Neural progenitor cell (in vitro differentiated cells): ENCODE results near the gene UGT1A4. TPM values are rescaled to one million over a fixed set of nuclear protein-coding genes. Genes with fewer than 3 reads are reported as not detected.
A peak's percentile ranks its signal among the peaks of the same experiment; 100 is the strongest.
"Not testable (repeated sequence)": the region's sequence is repeated elsewhere in the genome, so short reads cannot be mapped to it uniquely, and the experiment has no call there.

Source experiments
- DNase-seq: peaks from one replicate; pipeline ENCODE4 v3.0.0-alpha.2; 2016; ENCODE audit warnings: low spot score
- H2AFZ ChIP-seq: fragments of 200-600 bp; sonication (generic); replicated peaks from 2 replicates; pipeline ENCODE4 v1.6.1; 2016; ENCODE audit warnings: antibody characterized with exemption
- H3F3A ChIP-seq: fragments of 200-600 bp; sonication (generic); 2 replicates; pipeline ENCODE4 v1.6.1; 2016; ENCODE audit warnings: antibody characterized with exemption, low read depth
- H3K27ac ChIP-seq: fragments of 200-600 bp; sonication (generic); 2 replicates; pipeline ENCODE4 v1.5.1; 2016; ENCODE audit warnings: mild to moderate bottlenecking
- H3K27me3 ChIP-seq: fragments of 200-600 bp; sonication (generic); 2 replicates; pipeline ENCODE4 v1.6.1; 2016; ENCODE audit warnings: mild to moderate bottlenecking, moderate library complexity
- H3K36me3 ChIP-seq: fragments of 200-600 bp; sonication (generic); 2 replicates; pipeline ENCODE4 v1.5.1; 2016
- H3K4me1 ChIP-seq: fragments of 200-600 bp; sonication (generic); 2 replicates; pipeline ENCODE4 v1.6.1; 2016; ENCODE audit warnings: mixed run types
- H3K4me2 ChIP-seq: fragments of 200-600 bp; sonication (generic); 2 replicates; pipeline ENCODE4 v1.6.1; 2016
- H3K4me3 ChIP-seq: fragments of 200-600 bp; sonication (generic); 2 replicates; pipeline ENCODE4 v1.5.1; 2016
- H3K79me2 ChIP-seq: fragments of 200-600 bp; sonication (generic); 2 replicates; pipeline ENCODE4 v1.6.1; 2016; ENCODE audit warnings: low read depth
- H3K9ac ChIP-seq: fragments of 200-600 bp; sonication (generic); 2 replicates; pipeline ENCODE4 v1.6.1; 2016
- H3K9me3 ChIP-seq: fragments of 200-600 bp; sonication (generic); 2 replicates; pipeline ENCODE4 v1.5.1; 2016; ENCODE audit warnings: low read depth
- H4K20me1 ChIP-seq: fragments of 200-600 bp; sonication (generic); 2 replicates; pipeline ENCODE4 v1.6.1; 2016; ENCODE audit warnings: low read depth
- H3K27ac Mint-ChIP-seq: 3 replicates; pipeline ENCODE4 v1.8.0; 2021; ENCODE audit warnings: mixed read lengths
- H3K27me3 Mint-ChIP-seq: 2 replicates; pipeline ENCODE4 v1.8.0; 2022; ENCODE audit warnings: low read depth, mild to moderate bottlenecking, inconsistent platforms, moderate library complexity, mixed read lengths; ENCODE audit not compliant: insufficient read depth
- H3K36me3 Mint-ChIP-seq: 3 replicates; pipeline ENCODE4 v1.8.0; 2021; ENCODE audit warnings: mixed read lengths
- H3K4me1 Mint-ChIP-seq: 3 replicates; pipeline ENCODE4 v1.8.0; 2021; ENCODE audit warnings: mixed read lengths
- H3K4me3 Mint-ChIP-seq: 3 replicates; pipeline ENCODE4 v1.8.0; 2021; ENCODE audit warnings: mild to moderate bottlenecking, moderate library complexity, mixed read lengths
- H3K9me3 Mint-ChIP-seq: 3 replicates; pipeline ENCODE4 v1.8.0; 2020; ENCODE audit warnings: mixed read lengths
- CTCF ChIP-seq: fragments of 200-600 bp; sonication (generic); IDR thresholded peaks from 2 replicates; pipeline ENCODE4 v1.5.1; 2017; ENCODE audit warnings: antibody characterized with exemption, mild to moderate bottlenecking
- EZH2 ChIP-seq: fragments of 200-600 bp; sonication (generic); IDR thresholded peaks from 2 replicates; pipeline ENCODE4 v1.6.1; 2017; ENCODE audit warnings: antibody characterized with exemption, mild to moderate bottlenecking, moderate library complexity
- EZH2phosphoT487 ChIP-seq: fragments of 200-600 bp; sonication (generic); IDR thresholded peaks from 2 replicates; pipeline ENCODE4 v1.6.1; 2017; ENCODE audit warnings: antibody characterized with exemption
- total RNA-seq: library from RNA; depleted of rRNA; stranded (reverse); fragments of >200 nt; gene quantifications from 2 replicates; pipeline ENCODE4 v1.2.3, GENCODE V29; 2015; ENCODE audit warnings: low replicate concordance

The UGT1A4 gene
- total RNA-seq, 1 donor from 2014 or later = not detected

- H3K4me3 ChIP-seq = no peak overlapping the region
- peaks cover 4% of the 10 kb centered on the region for H3K27me3 Mint-ChIP-seq
- no peak for DNase-seq
- no peak overlapping the region for H3K27ac ChIP-seq
- no peaks in the 10 kb centered on the region for H3K36me3 ChIP-seq
- no peak overlapping the region for H3K4me3 Mint-ChIP-seq
- H4K20me1 ChIP-seq = no peaks in the 10 kb centered on the region
- no peaks in the 10 kb centered on the region for H3K79me2 ChIP-seq
- peak overlapping the region; percentile 94 for H3K27ac Mint-ChIP-seq
- no peak overlapping the region for H3K4me2 ChIP-seq
- H3K27me3 ChIP-seq = no peaks in the 10 kb centered on the region
- no peaks in the 10 kb centered on the region for H3K4me1 ChIP-seq
- no peak overlapping the region for H2AFZ ChIP-seq
- H3K9ac ChIP-seq = no peak overlapping the region
- H3K36me3 Mint-ChIP-seq = peaks cover 1% of the 10 kb centered on the region
- TF ChIP-seq EZH2phosphoT487 (no peak), CTCF (no peak), EZH2 (no peak)
- no peaks in the 10 kb centered on the region for H3K9me3 ChIP-seq
- H3F3A ChIP-seq = no peaks in the 10 kb centered on the region
- peaks cover 25% of the 10 kb centered on the region for H3K9me3 Mint-ChIP-seq
- peaks cover 5% of the 10 kb centered on the region for H3K4me1 Mint-ChIP-seq
Measured at GRCh38 chr2:233746475-233747282, 28.1 kb downstream of the UGT1A4 start.

- Histone ChIP-seq H3K4me1 (no peaks in the 10 kb centered on the region), H4K20me1 (no peaks in the 10 kb centered on the region), H3K27ac (no peak overlapping the region), H3K4me3 (no peak overlapping the region), H3K9me3 (no peaks in the 10 kb centered on the region), H3K79me2 (no peaks in the 10 kb centered on the region), H3K9ac (no peak overlapping the region), H3F3A (no peaks in the 10 kb centered on the region), H3K36me3 (no peaks in the 10 kb centered on the region), H2AFZ (no peak overlapping the region), H3K4me2 (no peak overlapping the region), H3K27me3 (no peaks in the 10 kb centered on the region)
- H3K4me1 Mint-ChIP-seq = peaks cover 5% of the 10 kb centered on the region
- H3K27me3 Mint-ChIP-seq = peaks cover 4% of the 10 kb centered on the region
- H3K27ac Mint-ChIP-seq = no peak overlapping the region
- H3K9me3 Mint-ChIP-seq = peaks cover 28% of the 10 kb centered on the region
- no peak for TF ChIP-seq CTCF
- TF ChIP-seq EZH2 = no peak
- no peak for TF ChIP-seq EZH2phosphoT487
- no peak for DNase-seq
- H3K4me3 Mint-ChIP-seq = no peak overlapping the region
- H3K36me3 Mint-ChIP-seq = peaks cover 1% of the 10 kb centered on the region
Measured at GRCh38 chr2:233747283-233747544, 28.7 kb downstream of the UGT1A4 start.

GRCh38 chr2:233750689-233751088 is 32.2 kb downstream of the UGT1A4 start:
- H3K36me3 Mint-ChIP-seq, H3K27ac ChIP-seq, H3K4me3 ChIP-seq, H3K9me3 ChIP-seq, H3K27me3 Mint-ChIP-seq, H3K79me2 ChIP-seq, H3K27ac Mint-ChIP-seq, H3F3A ChIP-seq, H3K4me1 ChIP-seq, H4K20me1 ChIP-seq, H3K4me2 ChIP-seq, H3K36me3 ChIP-seq, H3K4me3 Mint-ChIP-seq, H3K27me3 ChIP-seq, DNase-seq, H2AFZ ChIP-seq, H3K9ac ChIP-seq, H3K4me1 Mint-ChIP-seq: not testable (repeated sequence)
- peaks cover 36% of the 10 kb centered on the region for H3K9me3 Mint-ChIP-seq

DNA sequence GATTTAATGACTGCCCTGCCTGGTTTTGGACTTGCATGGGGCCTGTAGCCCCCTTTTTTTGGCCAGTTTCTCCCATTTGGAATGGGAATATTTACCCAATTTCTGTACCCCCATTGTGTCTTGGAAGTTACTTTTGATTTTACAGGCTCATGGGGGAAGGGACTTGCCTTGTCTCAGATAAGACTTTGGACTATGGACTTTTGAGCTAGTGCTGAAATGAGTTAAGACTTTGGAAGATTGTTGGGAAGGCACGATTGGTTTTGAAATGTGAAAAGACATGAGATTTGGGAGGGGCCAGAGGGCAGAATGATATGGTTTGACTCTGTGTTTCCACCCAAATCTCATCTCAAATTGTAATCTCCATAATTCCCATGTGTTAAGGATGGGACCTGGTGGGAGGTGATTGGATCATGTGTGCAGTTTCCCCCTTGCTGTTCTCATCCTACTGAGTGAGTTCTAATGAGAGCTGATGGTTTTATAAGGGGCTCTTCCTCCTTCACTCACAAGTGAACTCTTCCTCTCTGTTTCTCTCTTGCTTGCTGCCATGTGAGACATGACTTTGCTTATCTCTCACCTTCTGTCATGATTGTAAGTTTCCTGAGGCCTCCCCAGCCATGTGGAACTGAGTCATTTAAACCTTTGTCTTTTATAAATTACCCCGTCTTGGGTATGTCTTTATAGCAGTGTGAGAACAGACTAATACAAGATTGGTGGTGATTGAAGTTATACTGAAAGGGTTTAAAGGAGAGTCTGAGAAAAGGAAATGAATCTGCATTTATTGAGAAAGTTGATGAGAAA is 32.9 kb downstream of the UGT1A4 start:
- DNase-seq, H3K27me3 ChIP-seq, H3K36me3 Mint-ChIP-seq, H3K27ac Mint-ChIP-seq, H3F3A ChIP-seq, H3K4me1 ChIP-seq, H2AFZ ChIP-seq, H3K79me2 ChIP-seq, H3K4me3 Mint-ChIP-seq, H4K20me1 ChIP-seq, H3K9me3 ChIP-seq, H3K27ac ChIP-seq, H3K9ac ChIP-seq, H3K4me1 Mint-ChIP-seq, H3K4me3 ChIP-seq, H3K27me3 Mint-ChIP-seq, H3K4me2 ChIP-seq, H3K36me3 ChIP-seq: not testable (repeated sequence)
- H3K9me3 Mint-ChIP-seq = peaks cover 36% of the 10 kb centered on the region
